HepG2 (cell line): ENCODE measurements around the gene BLCAP. TPM values are rescaled to one million over a fixed set of nuclear protein-coding genes. Genes with fewer than 3 reads are reported as not detected.

Experiments used
- ATAC-seq: fragments of 200-7000 bp; cut with Tn5 transposase; 3 replicates; pipeline ENCODE4 v1.9.1; 2020; ENCODE audit warnings: mild to moderate bottlenecking, moderate library complexity
- BruUV-seq: library from RNA; stranded (reverse); fragments of 400-500 nt; replicated peaks from 2 replicates; lab custom pipeline; 2021; lab: Mats Ljungman, UMichigan
- CTCF ChIA-PET: fragments of 300-600 bp; formaldehyde crosslinking; extraction: SDS; loops from one replicate; lab custom pipeline; 2021; ENCODE audit warnings: low total read pairs, inconsistent platforms, low intra/inter-chr PET ratio; lab: Yijun Ruan, JAX
- POLR2A ChIA-PET: fragments of 350-600 bp; sonication (Branson Sonifier 250); formaldehyde crosslinking; loops from one replicate; lab custom pipeline; 2020; ENCODE audit warnings: antibody characterized with exemption, inconsistent platforms; lab: Yijun Ruan, JAX
- DNase-seq: peaks from one replicate; pipeline ENCODE4 v3.0.0-alpha.2; 2015; ENCODE audit warnings: low spot score
- FAIRE-seq: peaks from 3 replicates; lab custom pipeline; 2011; peaks lifted over from hg19 to GRCh38; lab: Jason Lieb, UNC
- H2AFZ ChIP-seq: one replicate; pipeline ENCODE4 v1.6.1; 2011; ENCODE audit warnings: low read length, inconsistent platforms
- H3K27ac ChIP-seq: fragments of 300-600 bp; 3 replicates; pipeline ENCODE4 v1.8.0; 2011; ENCODE audit warnings: mixed run types, mild to moderate bottlenecking, mixed read lengths, low read length, inconsistent platforms; ENCODE audit not compliant: insufficient read depth; ENCODE audit errors: extremely low read length
- H3K27me3 ChIP-seq, 2 experiments: fragments of 200-600 bp in 1 of 2; 2 replicates in 1 of 2; 3 replicates in 1 of 2; pipeline versions ENCODE4 v1.6.0 to v1.8.0; 2011; ENCODE audit warnings: low read length in 2 of 2, mild to moderate bottlenecking in 2 of 2, moderate library complexity in 2 of 2, inconsistent platforms in 1 of 2; ENCODE audit not compliant: insufficient read depth in 2 of 2, control insufficient read depth in 1 of 2
- H3K36me3 ChIP-seq, 2 experiments: fragments of 200-600 bp in 1 of 2; replicated peaks in 1 of 2; 2 replicates in 1 of 2; 3 replicates in 1 of 2; pipeline versions ENCODE4 v1.5.1 to v1.8.0; 2011; ENCODE audit warnings: low read length in 2 of 2, inconsistent platforms in 1 of 2; ENCODE audit not compliant: insufficient read depth in 2 of 2, control insufficient read depth in 1 of 2
- H3K4me1 ChIP-seq: 2 replicates; pipeline ENCODE4 v1.5.1; 2012; ENCODE audit warnings: low read length, inconsistent platforms; ENCODE audit not compliant: insufficient read depth
- H3K4me2 ChIP-seq: 2 replicates; pipeline ENCODE4 v1.6.0; 2011; ENCODE audit warnings: low read depth, low read length, inconsistent platforms
- H3K4me3 ChIP-seq, 3 experiments: fragments of 200-600 bp in 1 of 3; sonication (generic), shearing (Covaris generic) in 1 of 3; replicated peaks in 1 of 3; 2 replicates each; pipeline ENCODE4 v1.5.1; 2011 to 2016; ENCODE audit warnings: low read length in 3 of 3, inconsistent platforms in 2 of 3, low read depth in 2 of 3, mild to moderate bottlenecking in 2 of 3, control low read depth in 1 of 3, mixed read lengths in 1 of 3; ENCODE audit not compliant: insufficient read depth in 1 of 3
- H3K79me2 ChIP-seq: one replicate; pipeline ENCODE4 v1.6.1; 2011; ENCODE audit warnings: low read length, inconsistent platforms; ENCODE audit not compliant: insufficient read depth
- H3K9ac ChIP-seq: 2 replicates; pipeline ENCODE4 v1.6.0; 2011; ENCODE audit warnings: mild to moderate bottlenecking, low read depth, low read length, inconsistent platforms; ENCODE audit not compliant: insufficient read depth
- H3K9me3 ChIP-seq: 2 replicates; pipeline ENCODE4 v1.5.1; 2012; ENCODE audit warnings: mild to moderate bottlenecking, low read length
- H4K20me1 ChIP-seq: 2 replicates; pipeline ENCODE4 v1.6.0; 2011; ENCODE audit warnings: inconsistent platforms, mild to moderate bottlenecking, low read length, moderate library complexity; ENCODE audit not compliant: insufficient read depth
- KLF11 ChIP-seq: IDR thresholded peaks from 2 replicates; pipeline ENCODE4 v1.6.1; 2016; ENCODE audit warnings: missing compliant biosample characterization
- MAF1 ChIP-seq: sonication (generic); formaldehyde crosslinking; IDR thresholded peaks from 2 replicates; pipeline ENCODE4 v1.5.0; 2020; ENCODE audit warnings: missing genetic modification reagents, borderline replicate concordance
- MAFK ChIP-seq, 2 experiments: IDR thresholded peaks in 1 of 2; conservative IDR thresholded peaks in 1 of 2; 2 replicates each; pipeline ENCODE4 v1.6.1; 2011; ENCODE audit warnings: improper control_type of control experiment in 2 of 2, low read length in 2 of 2
- PAF1 ChIP-seq: IDR thresholded peaks from 2 replicates; pipeline ENCODE4 v1.6.1; 2016; ENCODE audit warnings: missing genetic modification reagents, missing compliant biosample characterization
- ZBTB20 ChIP-seq: sonication (generic); formaldehyde crosslinking; IDR thresholded peaks from 2 replicates; pipeline ENCODE4 v1.8.1; 2023; ENCODE audit warnings: missing genetic modification reagents, low read depth, mild to moderate bottlenecking, borderline replicate concordance
- ZFYVE20 ChIP-seq: sonication (generic); formaldehyde crosslinking; IDR thresholded peaks from 2 replicates; pipeline ENCODE4 v1.8.0; 2023; ENCODE audit warnings: low read depth, mild to moderate bottlenecking, moderate library complexity, missing genetic modification reagents, borderline replicate concordance
- ZSCAN9 ChIP-seq: IDR thresholded peaks from 2 replicates; pipeline ENCODE4 v1.6.1; 2016; ENCODE audit warnings: borderline replicate concordance
- WGBS: methylation state at CpG from one replicate; pipeline ENCODE4 v1.1.6; 2017; ENCODE audit warnings: low lambda C conversion rate; 5-methylcytosine and 5-hydroxymethylcytosine counted together
- in situ Hi-C: cut with HindIII; loops from 2 replicates; pipeline ENCODE4 v1.10.0; 2017; ENCODE audit warnings: low pct_unique_long_range_greater_than_20kb; ENCODE audit not compliant: extremely low pct_ligation_motif_present
- intact Hi-C: fragments of 100-400 bp; cut with micrococcal nuclease; formaldehyde crosslinking; loops from one replicate; pipeline ENCODE4 v1.10.0; 2022; ENCODE audit not compliant: unreplicated experiment
- polyA plus RNA-seq, 8 experiments: library from polyadenylated mRNA; depleted of rRNA in 3 of 8; stranded (reverse) in 7 of 8; unstranded in 1 of 8; fragments of >200 nt; fragmentation: Illumina TruSeq in 4 of 8; extraction: Trizol in 4 of 8; gene quantifications; 2 replicates each; pipeline versions ENCODE4 v1.2.1 to v1.2.3, GENCODE V29; 2011 to 2016; ENCODE audit warnings: low read depth in 4 of 8, missing spikeins in 1 of 8, mixed read lengths in 1 of 8; ENCODE audit not compliant: insufficient read depth in 1 of 8
- total RNA-seq, 5 experiments: library from RNA; depleted of rRNA; stranded (reverse); fragments of >200 nt; fragmentation: Illumina TruSeq; extraction: Trizol; gene quantifications; 2 replicates each; pipeline ENCODE4 v1.2.3, GENCODE V29; 2016; ENCODE audit warnings: low read depth in 1 of 5
- TF ChIP-seq, protein P1 (sequence below): sonication (generic); formaldehyde crosslinking; IDR thresholded peaks from 2 replicates; pipeline ENCODE4 v1.4.0; 2020; ENCODE audit warnings: missing genetic modification reagents, mild to moderate bottlenecking, borderline replicate concordance
- TF ChIP-seq, protein P2 (sequence below): sonication (generic); formaldehyde crosslinking; IDR thresholded peaks from 2 replicates; pipeline ENCODE4 v1.4.0; 2020; ENCODE audit warnings: missing genetic modification reagents, borderline replicate concordance
- TF ChIP-seq, protein P3 (sequence below): IDR thresholded peaks from 2 replicates; pipeline ENCODE4 v1.6.1; 2016
- TF ChIP-seq, protein P4 (sequence below): IDR thresholded peaks from 2 replicates; pipeline ENCODE4 v1.6.1; 2016; ENCODE audit warnings: mild to moderate bottlenecking

The BLCAP gene
- total and polyA plus RNA-seq, 2 of the 13 experiments (the other 11 are each of a cell fraction or from before 2014, with no cell fraction given) = 52.4 to 86.8 TPM

DNA sequence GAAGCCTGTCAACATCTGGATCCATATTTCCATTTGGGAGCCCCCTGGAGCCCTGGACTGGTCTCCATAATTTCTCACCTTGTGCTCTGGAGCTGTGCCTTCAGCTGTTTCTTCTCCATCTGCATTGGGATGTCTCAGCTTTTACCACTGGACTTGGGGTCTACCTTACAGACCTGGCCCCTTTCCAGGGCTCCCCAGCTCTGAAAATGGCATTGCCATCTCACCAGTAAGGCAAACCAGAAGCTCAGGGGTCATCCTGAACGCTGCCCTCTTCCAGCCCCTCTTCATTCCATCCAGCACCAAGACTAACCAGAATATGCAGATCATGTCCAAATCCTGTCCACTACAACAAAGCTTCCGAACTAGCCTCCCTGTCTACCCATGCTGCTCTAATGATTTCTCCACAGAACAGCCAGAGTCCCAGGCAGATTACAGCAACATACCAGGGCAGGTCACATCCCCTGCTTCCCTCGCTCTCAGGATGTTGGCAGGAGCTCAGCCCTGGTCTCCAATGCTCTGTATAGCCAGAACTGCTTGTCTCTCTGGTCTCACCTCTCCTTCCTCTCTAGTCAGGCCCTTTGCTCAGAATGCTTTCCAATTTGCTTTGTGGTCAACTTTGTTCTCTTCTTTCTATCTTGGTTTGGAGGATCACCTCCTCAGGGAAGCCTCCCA lies 24.3 kb downstream of the BLCAP start:
- FAIRE-seq (no peak), DNase-seq (no peak), ATAC-seq (no peak)
- H3K9me3 ChIP-seq = no peaks in the 10 kb centered on the region
- H2AFZ ChIP-seq = no peak overlapping the region
- intact Hi-C loops = no loop called here
- H3K27me3 ChIP-seq = no peaks in the 10 kb centered on the region
- H4K20me1 ChIP-seq = no peaks in the 10 kb centered on the region
- ChIA-PET CTCF (no interaction called here), POLR2A (interaction anchor here (1.4 kb wide), 1 partner anchor 24 kb away, joined by 3 read pairs; the partner anchor contains the start of gene BLCAP)
- no peak overlapping the region for H3K4me2 ChIP-seq
- WGBS = 94% methylated on average over 3 of the region's 3 CpGs
- no peak overlapping the region for H3K9ac ChIP-seq
- H3K79me2 ChIP-seq = no peaks in the 10 kb centered on the region
- no TSS peak for BruUV-seq
- in situ Hi-C loops = no loop called here
- H3K36me3 ChIP-seq = no peaks in the 10 kb centered on the region
- H3K4me1 ChIP-seq = peaks cover 38% of the 10 kb centered on the region
- no peak overlapping the region for H3K27ac ChIP-seq
- no peak overlapping the region for H3K4me3 ChIP-seq
- TF ChIP-seq ZBTB20 (CRISPR knock-in tag) = no peak
- no peak for TF ChIP-seq ZFYVE20 (CRISPR knock-in tag)
- peak; percentile 82; the same call in 1 of the 2 replicates for TF ChIP-seq PAF1 (CRISPR knock-in tag)
- TF ChIP-seq KLF11 (CRISPR knock-in tag) = no peak
- peak; percentile 42 to 46 for TF ChIP-seq MAFK (conservative IDR thresholded peaks at IDR 0.05 in 1 of 2, IDR thresholded peaks at IDR 0.05 in 1 of 2; ENCODE audit: low read length in 2 of 2)
- TF ChIP-seq ZSCAN9 (CRISPR knock-in tag) = no peak
- TF ChIP-seq, protein P1, sequence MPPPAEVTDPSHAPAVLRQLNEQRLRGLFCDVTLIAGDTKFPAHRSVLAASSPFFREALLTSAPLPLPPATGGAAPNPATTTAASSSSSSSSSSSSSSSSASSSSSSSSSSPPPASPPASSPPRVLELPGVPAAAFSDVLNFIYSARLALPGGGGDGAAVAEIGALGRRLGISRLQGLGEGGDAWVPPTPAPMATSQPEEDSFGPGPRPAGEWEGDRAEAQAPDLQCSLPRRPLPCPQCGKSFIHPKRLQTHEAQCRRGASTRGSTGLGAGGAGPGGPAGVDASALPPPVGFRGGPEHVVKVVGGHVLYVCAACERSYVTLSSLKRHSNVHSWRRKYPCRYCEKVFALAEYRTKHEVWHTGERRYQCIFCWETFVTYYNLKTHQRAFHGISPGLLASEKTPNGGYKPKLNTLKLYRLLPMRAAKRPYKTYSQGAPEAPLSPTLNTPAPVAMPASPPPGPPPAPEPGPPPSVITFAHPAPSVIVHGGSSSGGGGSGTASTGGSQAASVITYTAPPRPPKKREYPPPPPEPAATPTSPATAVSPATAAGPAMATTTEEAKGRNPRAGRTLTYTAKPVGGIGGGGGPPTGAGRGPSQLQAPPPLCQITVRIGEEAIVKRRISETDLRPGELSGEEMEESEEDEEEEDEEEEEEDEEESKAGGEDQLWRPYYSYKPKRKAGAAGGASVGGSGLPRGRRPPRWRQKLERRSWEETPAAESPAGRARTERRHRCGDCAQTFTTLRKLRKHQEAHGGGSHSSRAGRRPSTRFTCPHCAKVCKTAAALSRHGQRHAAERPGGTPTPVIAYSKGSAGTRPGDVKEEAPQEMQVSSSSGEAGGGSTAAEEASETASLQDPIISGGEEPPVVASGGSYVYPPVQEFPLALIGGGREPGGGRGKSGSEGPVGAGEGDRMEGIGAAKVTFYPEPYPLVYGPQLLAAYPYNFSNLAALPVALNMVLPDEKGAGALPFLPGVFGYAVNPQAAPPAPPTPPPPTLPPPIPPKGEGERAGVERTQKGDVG = no peak
- no peak for TF ChIP-seq MAF1 (CRISPR knock-in tag)
- TF ChIP-seq, protein P2, sequence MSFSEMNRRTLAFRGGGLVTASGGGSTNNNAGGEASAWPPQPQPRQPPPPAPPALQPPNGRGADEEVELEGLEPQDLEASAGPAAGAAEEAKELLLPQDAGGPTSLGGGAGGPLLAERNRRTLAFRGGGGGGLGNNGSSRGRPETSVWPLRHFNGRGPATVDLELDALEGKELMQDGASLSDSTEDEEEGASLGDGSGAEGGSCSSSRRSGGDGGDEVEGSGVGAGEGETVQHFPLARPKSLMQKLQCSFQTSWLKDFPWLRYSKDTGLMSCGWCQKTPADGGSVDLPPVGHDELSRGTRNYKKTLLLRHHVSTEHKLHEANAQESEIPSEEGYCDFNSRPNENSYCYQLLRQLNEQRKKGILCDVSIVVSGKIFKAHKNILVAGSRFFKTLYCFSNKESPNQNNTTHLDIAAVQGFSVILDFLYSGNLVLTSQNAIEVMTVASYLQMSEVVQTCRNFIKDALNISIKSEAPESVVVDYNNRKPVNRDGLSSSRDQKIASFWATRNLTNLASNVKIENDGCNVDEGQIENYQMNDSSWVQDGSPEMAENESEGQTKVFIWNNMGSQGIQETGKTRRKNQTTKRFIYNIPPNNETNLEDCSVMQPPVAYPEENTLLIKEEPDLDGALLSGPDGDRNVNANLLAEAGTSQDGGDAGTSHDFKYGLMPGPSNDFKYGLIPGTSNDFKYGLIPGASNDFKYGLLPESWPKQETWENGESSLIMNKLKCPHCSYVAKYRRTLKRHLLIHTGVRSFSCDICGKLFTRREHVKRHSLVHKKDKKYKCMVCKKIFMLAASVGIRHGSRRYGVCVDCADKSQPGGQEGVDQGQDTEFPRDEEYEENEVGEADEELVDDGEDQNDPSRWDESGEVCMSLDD (CRISPR knock-in tag) = no peak
- TF ChIP-seq, protein P3, sequence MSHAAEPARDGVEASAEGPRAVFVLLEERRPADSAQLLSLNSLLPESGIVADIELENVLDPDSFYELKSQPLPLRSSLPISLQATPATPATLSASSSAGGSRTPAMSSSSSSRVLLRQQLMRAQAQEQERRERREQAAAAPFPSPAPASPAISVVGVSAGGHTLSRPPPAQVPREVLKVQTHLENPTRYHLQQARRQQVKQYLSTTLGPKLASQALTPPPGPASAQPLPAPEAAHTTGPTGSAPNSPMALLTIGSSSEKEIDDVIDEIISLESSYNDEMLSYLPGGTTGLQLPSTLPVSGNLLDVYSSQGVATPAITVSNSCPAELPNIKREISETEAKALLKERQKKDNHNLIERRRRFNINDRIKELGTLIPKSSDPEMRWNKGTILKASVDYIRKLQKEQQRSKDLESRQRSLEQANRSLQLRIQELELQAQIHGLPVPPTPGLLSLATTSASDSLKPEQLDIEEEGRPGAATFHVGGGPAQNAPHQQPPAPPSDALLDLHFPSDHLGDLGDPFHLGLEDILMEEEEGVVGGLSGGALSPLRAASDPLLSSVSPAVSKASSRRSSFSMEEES (CRISPR knock-in tag) = no peak
- TF ChIP-seq, protein P4, sequence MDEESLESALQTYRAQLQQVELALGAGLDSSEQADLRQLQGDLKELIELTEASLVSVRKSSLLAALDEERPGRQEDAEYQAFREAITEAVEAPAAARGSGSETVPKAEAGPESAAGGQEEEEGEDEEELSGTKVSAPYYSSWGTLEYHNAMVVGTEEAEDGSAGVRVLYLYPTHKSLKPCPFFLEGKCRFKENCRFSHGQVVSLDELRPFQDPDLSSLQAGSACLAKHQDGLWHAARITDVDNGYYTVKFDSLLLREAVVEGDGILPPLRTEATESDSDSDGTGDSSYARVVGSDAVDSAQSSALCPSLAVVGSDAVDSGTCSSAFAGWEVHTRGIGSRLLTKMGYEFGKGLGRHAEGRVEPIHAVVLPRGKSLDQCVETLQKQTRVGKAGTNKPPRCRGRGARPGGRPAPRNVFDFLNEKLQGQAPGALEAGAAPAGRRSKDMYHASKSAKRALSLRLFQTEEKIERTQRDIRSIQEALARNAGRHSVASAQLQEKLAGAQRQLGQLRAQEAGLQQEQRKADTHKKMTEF (CRISPR knock-in tag) = no peak
